ENCODE results near the gene TECTA.
"Not testable (repeated sequence)": the region's sequence is repeated elsewhere in the genome, so short reads cannot be mapped to it uniquely, and the experiment has no call there.

Gene TECTA

DNA sequence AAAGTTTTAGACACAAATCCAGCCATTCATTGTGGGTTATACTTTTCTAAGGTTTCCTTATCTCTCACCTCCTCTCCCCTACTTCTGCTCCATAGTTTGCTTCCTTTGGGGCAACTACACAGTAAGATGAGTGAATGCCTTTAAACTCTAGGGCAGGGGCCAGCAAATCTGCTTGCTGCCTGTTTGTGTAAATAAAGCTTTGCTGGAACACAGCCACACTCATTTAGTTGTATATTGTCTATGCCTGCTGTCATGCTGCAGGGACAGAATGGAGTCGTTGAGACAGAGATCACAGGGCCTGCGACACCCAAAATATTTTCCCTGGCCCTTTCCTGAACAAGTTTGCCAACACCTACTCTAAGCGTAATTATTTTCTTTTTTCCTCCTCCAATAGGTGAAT is 58.7 kb downstream of the TECTA start:
- no peaks in the 10 kb centered on the region for H3K9me3 ChIP-seq (ENCODE audit: control insufficient read depth, low read length)
- DNase-seq = no peak
- no peak overlapping the region for H4K91ac ChIP-seq (ENCODE audit: low read length)
- H3K18ac ChIP-seq (ENCODE audit: low read depth in 1 of 2, low read length in 2 of 2) = no peak overlapping the region
- no peak overlapping the region for H4K8ac ChIP-seq (ENCODE audit: low read length)
- no peak overlapping the region for H2AFZ ChIP-seq (ENCODE audit: low read depth, low read length)
- H3K23ac ChIP-seq (ENCODE audit: low read length in 2 of 2) = no peak overlapping the region
- no peak overlapping the region for H3K4me2 ChIP-seq (ENCODE audit: low read length, poor library complexity, severe bottlenecking)
- H3K4me3 ChIP-seq (ENCODE audit: insufficient read depth in 1 of 2, low read depth in 1 of 2, low read length in 2 of 2) = no peak overlapping the region
- H2BK12ac ChIP-seq (ENCODE audit: low read length in 2 of 2) = no peak overlapping the region
- no peak overlapping the region for H3K27ac ChIP-seq (ENCODE audit: low read length, poor library complexity, severe bottlenecking)
- H3K9ac ChIP-seq (ENCODE audit: low read length) = no peak overlapping the region
- no peak overlapping the region for H2BK120ac ChIP-seq (ENCODE audit: low read depth, low read length)
- H2BK15ac ChIP-seq (ENCODE audit: low read depth, poor library complexity, severe bottlenecking) = no peak overlapping the region
- H2AK5ac ChIP-seq (ENCODE audit: low read length, severe bottlenecking) = no peak overlapping the region
- WGBS = 84% methylated on average over 3 of the region's 3 CpGs
- no peaks in the 10 kb centered on the region for H3K27me3 ChIP-seq (ENCODE audit: control insufficient read depth in 1 of 2, insufficient read depth in 1 of 2, low read length in 2 of 2)
- H2BK5ac ChIP-seq (ENCODE audit: low read depth, low read length, poor library complexity, severe bottlenecking) = no peak overlapping the region
- no peak overlapping the region for H3K4ac ChIP-seq (ENCODE audit: low read depth in 1 of 2, low read length in 2 of 2)
- H3K4me1 ChIP-seq (ENCODE audit: control insufficient read depth, insufficient read depth, low read depth, low read length) = no peaks in the 10 kb centered on the region
- H3K79me1 ChIP-seq (replicated peaks; ENCODE audit: low read length, poor library complexity, severe bottlenecking) = no peaks in the 10 kb centered on the region
- H3K36me3 ChIP-seq (ENCODE audit: control insufficient read depth in 1 of 2, insufficient read depth in 2 of 2, low read depth in 1 of 2, low read length in 2 of 2) = no peaks in the 10 kb centered on the region
- H3K14ac ChIP-seq (ENCODE audit: low read length in 2 of 2) = no peak overlapping the region

GRCh38 chr11:121161349-121161917 is 60.4 kb downstream of the TECTA start:
- H3K79me1 ChIP-seq (replicated peaks; ENCODE audit: low read length, poor library complexity, severe bottlenecking) = no peaks in the 10 kb centered on the region
- H3K14ac ChIP-seq (ENCODE audit: low read length in 2 of 2) = no peak overlapping the region
- 81% methylated on average over 2 of the region's 5 CpGs for WGBS
- no peak overlapping the region for H4K8ac ChIP-seq (ENCODE audit: low read length)
- H3K27me3 ChIP-seq (ENCODE audit: control insufficient read depth in 1 of 2, insufficient read depth in 1 of 2, low read length in 2 of 2) = no peaks in the 10 kb centered on the region
- no peak overlapping the region for H2BK15ac ChIP-seq (ENCODE audit: low read depth, poor library complexity, severe bottlenecking)
- H3K9ac ChIP-seq (ENCODE audit: low read length) = no peak overlapping the region
- no peak overlapping the region for H3K27ac ChIP-seq (ENCODE audit: low read length, poor library complexity, severe bottlenecking)
- no peak overlapping the region for H2AFZ ChIP-seq (ENCODE audit: low read depth, low read length)
- no peak overlapping the region for H3K4me3 ChIP-seq (ENCODE audit: insufficient read depth in 1 of 2, low read depth in 1 of 2, low read length in 2 of 2)
- H3K23ac ChIP-seq (ENCODE audit: low read length in 2 of 2) = no peak overlapping the region
- no peak overlapping the region for H3K18ac ChIP-seq (ENCODE audit: low read depth in 1 of 2, low read length in 2 of 2)
- no peak overlapping the region for H2AK5ac ChIP-seq (ENCODE audit: low read length, severe bottlenecking)
- no peak overlapping the region for H4K91ac ChIP-seq (ENCODE audit: low read length)
- H3K4me1 ChIP-seq (ENCODE audit: control insufficient read depth, insufficient read depth, low read depth, low read length) = no peaks in the 10 kb centered on the region
- H3K36me3 ChIP-seq (ENCODE audit: control insufficient read depth in 1 of 2, insufficient read depth in 2 of 2, low read depth in 1 of 2, low read length in 2 of 2) = no peaks in the 10 kb centered on the region
- H2BK12ac ChIP-seq (ENCODE audit: low read length in 2 of 2) = no peak overlapping the region
- DNase-seq = no peak
- no peaks in the 10 kb centered on the region for H3K9me3 ChIP-seq (ENCODE audit: control insufficient read depth, low read length)
- H2BK120ac ChIP-seq (ENCODE audit: low read depth, low read length) = no peak overlapping the region
- no peak overlapping the region for H3K4me2 ChIP-seq (ENCODE audit: low read length, poor library complexity, severe bottlenecking)
- H2BK5ac ChIP-seq (ENCODE audit: low read depth, low read length, poor library complexity, severe bottlenecking) = no peak overlapping the region
- H3K4ac ChIP-seq (ENCODE audit: low read depth in 1 of 2, low read length in 2 of 2) = no peak overlapping the region

GRCh38 chr11:121163658-121164308 is 62.7 kb downstream of the TECTA start:
- H2AFZ ChIP-seq (ENCODE audit: low read depth, low read length) = no peak overlapping the region
- H3K18ac ChIP-seq (ENCODE audit: low read depth in 1 of 2, low read length in 2 of 2) = no peak overlapping the region
- no peak overlapping the region for H3K14ac ChIP-seq (ENCODE audit: low read length in 2 of 2)
- H2BK12ac ChIP-seq (ENCODE audit: low read length in 2 of 2) = no peak overlapping the region
- no peaks in the 10 kb centered on the region for H3K27me3 ChIP-seq (ENCODE audit: control insufficient read depth in 1 of 2, insufficient read depth in 1 of 2, low read length in 2 of 2)
- DNase-seq = no peak
- H3K9ac ChIP-seq (ENCODE audit: low read length) = no peak overlapping the region
- H3K4me3 ChIP-seq (ENCODE audit: insufficient read depth in 1 of 2, low read depth in 1 of 2, low read length in 2 of 2) = no peak overlapping the region
- H4K8ac ChIP-seq (ENCODE audit: low read length) = no peak overlapping the region
- no peak overlapping the region for H2AK5ac ChIP-seq (ENCODE audit: low read length, severe bottlenecking)
- no peak overlapping the region for H4K91ac ChIP-seq (ENCODE audit: low read length)
- no peaks in the 10 kb centered on the region for H3K9me3 ChIP-seq (ENCODE audit: control insufficient read depth, low read length)
- H3K23ac ChIP-seq (ENCODE audit: low read length in 2 of 2) = no peak overlapping the region
- H2BK5ac ChIP-seq (ENCODE audit: low read depth, low read length, poor library complexity, severe bottlenecking) = no peak overlapping the region
- H3K4ac ChIP-seq (ENCODE audit: low read depth in 1 of 2, low read length in 2 of 2) = no peak overlapping the region
- no peak overlapping the region for H3K27ac ChIP-seq (ENCODE audit: low read length, poor library complexity, severe bottlenecking)
- H2BK120ac ChIP-seq (ENCODE audit: low read depth, low read length) = no peak overlapping the region
- no peak overlapping the region for H2BK15ac ChIP-seq (ENCODE audit: low read depth, poor library complexity, severe bottlenecking)
- no peak overlapping the region for H3K4me2 ChIP-seq (ENCODE audit: low read length, poor library complexity, severe bottlenecking)
- H3K4me1 ChIP-seq (ENCODE audit: control insufficient read depth, insufficient read depth, low read depth, low read length) = no peaks in the 10 kb centered on the region
- WGBS = 50% methylated on average over 6 of the region's 6 CpGs
- H3K79me1 ChIP-seq (replicated peaks; ENCODE audit: low read length, poor library complexity, severe bottlenecking) = no peaks in the 10 kb centered on the region
- no peaks in the 10 kb centered on the region for H3K36me3 ChIP-seq (ENCODE audit: control insufficient read depth in 1 of 2, insufficient read depth in 2 of 2, low read depth in 1 of 2, low read length in 2 of 2)

DNA sequence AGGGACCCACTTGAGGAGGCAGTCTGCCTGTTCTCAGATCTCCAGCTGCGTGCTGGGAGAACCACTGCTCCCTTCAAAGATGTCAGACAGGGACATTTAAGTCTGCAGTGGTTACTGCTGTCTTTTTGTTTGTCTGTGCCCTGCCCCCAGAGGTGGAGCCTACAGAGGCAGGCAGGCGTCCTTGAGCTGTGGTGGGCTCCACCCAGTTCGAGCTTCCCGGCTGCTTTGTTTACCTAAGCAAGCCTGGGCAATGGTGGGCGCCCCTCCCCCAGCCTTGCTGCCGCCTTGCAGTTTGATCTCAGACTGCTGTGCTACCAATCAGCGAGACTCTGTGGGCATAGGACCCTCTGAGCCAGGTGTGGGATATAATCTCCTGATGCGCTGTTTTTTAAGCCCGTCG is 76.6 kb downstream of the TECTA start:
- DNase-seq; H2BK5ac ChIP-seq (ENCODE audit: low read depth, low read length, poor library complexity, severe bottlenecking); H3K18ac ChIP-seq (ENCODE audit: low read depth in 1 of 2, low read length in 2 of 2); H2BK120ac ChIP-seq (ENCODE audit: low read depth, low read length); H3K4ac ChIP-seq (ENCODE audit: low read depth in 1 of 2, low read length in 2 of 2); H3K14ac ChIP-seq (ENCODE audit: low read length in 2 of 2); H3K27ac ChIP-seq (ENCODE audit: low read length, poor library complexity, severe bottlenecking); H3K9ac ChIP-seq (ENCODE audit: low read length); H4K8ac ChIP-seq (ENCODE audit: low read length); H4K91ac ChIP-seq (ENCODE audit: low read length); H3K4me1 ChIP-seq (ENCODE audit: control insufficient read depth, insufficient read depth, low read depth, low read length); H2AFZ ChIP-seq (ENCODE audit: low read depth, low read length); H3K23ac ChIP-seq (ENCODE audit: low read length in 2 of 2); H3K36me3 ChIP-seq (ENCODE audit: control insufficient read depth in 1 of 2, insufficient read depth in 2 of 2, low read depth in 1 of 2, low read length in 2 of 2); H2BK15ac ChIP-seq (ENCODE audit: low read depth, poor library complexity, severe bottlenecking); H3K79me1 ChIP-seq (replicated peaks; ENCODE audit: low read length, poor library complexity, severe bottlenecking); H3K27me3 ChIP-seq (ENCODE audit: control insufficient read depth in 1 of 2, insufficient read depth in 1 of 2, low read length in 2 of 2); H2AK5ac ChIP-seq (ENCODE audit: low read length, severe bottlenecking); H3K4me3 ChIP-seq (ENCODE audit: insufficient read depth in 1 of 2, low read depth in 1 of 2, low read length in 2 of 2); H2BK12ac ChIP-seq (ENCODE audit: low read length in 2 of 2); H3K4me2 ChIP-seq (ENCODE audit: low read length, poor library complexity, severe bottlenecking): not testable (repeated sequence)
- peaks cover 23% of the 10 kb centered on the region for H3K9me3 ChIP-seq (ENCODE audit: control insufficient read depth, low read length)
- 68% methylated on average over 7 of the region's 10 CpGs for WGBS
